GM10847 (cell line): ENCODE results near the gene RMDN3.
A peak's percentile ranks its signal among the peaks of the same experiment; 100 is the strongest.

Experiments used
- POLR2A ChIP-seq: IDR thresholded peaks from 2 replicates; pipeline ENCODE4 v1.6.1; 2011; ENCODE audit not compliant: insufficient read length; ENCODE audit errors: extremely low read depth

The RMDN3 gene

DNA sequence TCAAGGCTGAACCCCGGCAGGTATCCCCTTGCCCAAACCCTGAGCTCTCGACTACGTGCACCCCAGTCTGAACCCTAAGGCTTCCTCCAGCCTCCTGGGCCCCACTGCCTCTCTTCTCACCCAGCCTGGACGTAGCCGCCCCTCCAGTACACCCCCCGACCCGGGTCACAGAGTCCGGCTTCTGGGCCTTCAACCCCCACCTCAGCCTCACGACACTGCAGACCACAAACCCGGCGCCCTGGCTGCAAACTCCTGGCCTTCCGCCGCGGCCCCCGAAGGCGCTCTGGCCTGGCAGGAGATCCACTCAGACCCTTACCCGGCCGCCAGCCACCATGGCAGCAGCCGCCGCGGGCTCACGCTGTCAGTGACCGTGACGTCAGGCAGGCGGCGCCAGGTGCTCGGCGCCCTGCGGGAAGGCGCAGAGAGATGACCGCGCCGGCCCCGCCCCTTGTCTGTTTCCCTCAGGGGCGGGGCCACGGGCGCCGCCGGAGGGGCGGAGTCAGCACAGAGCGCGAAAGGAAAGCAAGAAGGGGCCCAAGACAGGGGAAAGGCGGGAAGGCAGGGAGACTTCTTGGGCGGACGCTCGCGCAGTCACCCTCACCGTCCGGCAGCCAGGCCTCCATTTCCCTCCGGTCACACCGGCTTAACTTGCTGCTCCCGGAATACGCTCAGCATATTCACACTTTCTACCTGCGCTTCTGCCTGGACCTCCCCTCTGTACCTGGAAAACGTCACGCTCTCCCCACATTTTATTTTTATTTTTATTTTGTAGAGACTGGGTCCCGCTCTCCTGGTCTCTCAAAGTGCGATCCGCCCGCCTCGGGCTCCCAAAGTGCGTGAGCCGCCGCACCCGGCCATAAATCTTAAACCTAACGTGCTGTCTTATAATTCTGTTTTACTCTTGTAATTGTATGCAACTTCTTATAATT, at the start of gene RMDN3:
TSS of gene RMDN3 (minus strand) at position 372 of the 929 bp plus-strand sequence. CDS start 471 bp downstream, outside the sequence.
- TF ChIP-seq POLR2A, result peak; percentile 85

- no peak for TF ChIP-seq POLR2A
Measured at GRCh38 chr15:40803688-40804087, 48.6 kb upstream of the RMDN3 start.

DNA sequence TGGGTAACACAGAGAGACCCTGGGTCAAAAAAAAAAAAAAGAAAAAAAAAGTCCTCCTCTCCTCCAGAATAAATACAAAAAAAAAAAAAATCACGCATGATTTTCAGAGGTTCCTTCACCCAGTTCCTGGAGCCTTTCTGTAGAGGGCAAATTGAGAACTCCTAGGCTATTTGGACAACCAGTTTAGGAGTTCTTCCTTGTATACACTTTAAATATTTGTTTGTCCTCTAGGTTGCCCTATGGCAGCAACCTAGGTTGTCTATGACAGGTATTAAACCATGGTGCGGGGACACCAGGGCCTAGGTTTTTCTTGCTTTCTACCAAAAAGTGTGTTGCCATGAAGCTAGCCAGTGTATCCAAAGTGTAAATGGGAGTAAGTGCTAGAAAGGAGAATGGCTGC, 48.0 kb upstream of the RMDN3 start:
- TF ChIP-seq POLR2A, result no peak

- no peak for TF ChIP-seq POLR2A
Measured at GRCh38 chr15:40799523-40799922, 44.5 kb upstream of the RMDN3 start.

- TF ChIP-seq POLR2A, result no peak
Measured at GRCh38 chr15:40796512-40796911, 41.5 kb upstream of the RMDN3 start.

DNA sequence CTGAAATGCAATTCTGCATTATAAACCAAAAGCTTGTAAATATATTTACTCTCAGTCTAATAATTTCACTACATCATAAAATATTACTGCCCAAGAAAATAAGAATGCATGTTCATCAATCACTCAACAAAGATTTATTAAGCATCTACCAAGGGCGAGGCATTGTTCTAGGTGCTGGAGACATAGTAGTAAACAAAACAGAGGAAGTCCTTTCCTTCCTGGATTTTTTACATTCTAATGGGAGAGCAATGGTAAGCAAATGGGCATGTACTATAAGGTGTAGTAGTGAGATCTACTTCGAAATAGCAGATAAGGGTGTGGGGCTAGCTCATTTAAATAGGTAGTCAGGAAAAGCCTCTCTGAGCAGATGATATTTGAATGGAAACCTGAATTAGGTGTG, 41.0 kb upstream of the RMDN3 start:
- no peak for TF ChIP-seq POLR2A

GRCh38 chr15:40793216-40793989, 38.3 kb upstream of the RMDN3 start:
- TF ChIP-seq POLR2A, result no peak

GRCh38 chr15:40792394-40792793, 37.3 kb upstream of the RMDN3 start:
- no peak for TF ChIP-seq POLR2A

GRCh38 chr15:40790718-40791117, 35.7 kb upstream of the RMDN3 start:
- no peak for TF ChIP-seq POLR2A

- no peak for TF ChIP-seq POLR2A
Measured at GRCh38 chr15:40789999-40790398, 34.9 kb upstream of the RMDN3 start.

DNA sequence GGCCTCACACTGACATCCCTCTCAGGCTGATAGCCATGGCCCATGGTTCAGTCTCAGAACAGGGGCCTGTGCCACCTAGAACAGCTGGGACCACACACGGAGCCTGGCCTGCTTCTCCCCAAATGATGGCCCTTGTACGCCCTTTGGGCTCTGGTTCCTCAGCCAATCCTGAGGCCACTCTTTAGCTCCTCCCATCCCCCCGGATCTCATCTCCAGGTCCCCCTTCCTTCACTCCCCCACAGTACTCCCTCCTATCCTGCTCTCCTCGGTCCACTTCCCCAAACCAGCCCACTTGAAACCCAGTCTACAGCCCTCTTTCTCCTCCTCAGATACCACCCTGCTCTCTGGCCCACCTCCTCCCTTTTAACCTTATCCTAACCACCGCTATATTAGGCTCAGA, 34.1 kb upstream of the RMDN3 start:
- no peak for TF ChIP-seq POLR2A

- no peak for TF ChIP-seq POLR2A
Measured at GRCh38 chr15:40787991-40788390, 32.9 kb upstream of the RMDN3 start.

DNA sequence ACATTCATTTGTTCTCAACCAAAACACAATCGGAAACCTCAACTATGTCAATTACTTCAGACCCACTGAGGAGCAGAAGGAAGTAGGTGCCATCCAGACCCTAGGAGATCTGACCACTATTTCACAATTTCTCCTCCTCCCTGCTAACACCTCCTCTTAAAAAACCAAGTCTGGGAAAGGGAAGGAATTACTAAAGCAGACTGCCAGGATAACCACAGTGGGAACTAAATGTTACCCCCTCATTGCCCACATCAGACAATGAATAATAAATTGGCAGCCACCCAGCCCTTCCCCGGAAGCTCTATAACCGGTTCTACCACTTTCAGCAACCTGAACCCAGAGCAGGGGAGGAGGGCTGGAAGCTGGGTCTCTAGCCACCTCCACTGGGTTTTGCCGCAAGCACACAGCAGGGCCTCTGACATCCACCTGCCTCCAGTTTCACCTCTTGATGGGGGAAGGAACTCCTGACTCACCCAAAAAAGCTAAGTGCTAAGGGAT, 32.3 kb upstream of the RMDN3 start:
- no peak for TF ChIP-seq POLR2A

GRCh38 chr15:40785814-40786213, 30.8 kb upstream of the RMDN3 start:
- no peak for TF ChIP-seq POLR2A

DNA sequence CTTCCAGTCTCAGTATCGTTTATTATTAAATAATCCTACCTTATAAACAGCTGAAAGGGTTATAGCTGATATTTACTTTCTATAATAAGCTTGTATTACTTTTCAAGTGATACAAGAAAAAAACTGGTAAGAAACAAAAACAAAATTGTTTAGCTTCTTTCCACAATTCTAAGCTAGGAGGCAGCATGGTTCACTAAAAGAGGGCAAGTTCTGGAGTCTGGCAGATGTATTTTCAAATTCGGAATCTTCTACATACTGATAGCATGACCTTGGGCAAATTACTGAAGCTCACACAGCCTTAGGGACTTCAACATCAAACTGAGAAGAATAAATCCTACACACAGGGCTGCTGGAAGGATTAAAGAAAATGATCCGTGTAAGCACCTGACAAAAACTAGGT, 30.1 kb upstream of the RMDN3 start:
- TF ChIP-seq POLR2A, result no peak
